Muscle layer of duodenum (tissue), 2 donors: Measurements from ENCODE around the gene RAB3GAP1.

ENCODE experiments used
- H3K27ac ChIP-seq: one replicate; pipeline ENCODE4 v1.7.0; 2013; ENCODE audit warnings: mild to moderate bottlenecking, low read length
- H3K27me3 ChIP-seq: one replicate; pipeline ENCODE4 v1.7.0; 2013; ENCODE audit warnings: low read depth, mild to moderate bottlenecking, control low read depth, low read length
- H3K36me3 ChIP-seq, 2 donors: one replicate each; pipeline ENCODE4 v1.7.0; 2013; ENCODE audit warnings: low read length in 2 of 2, control low read depth in 1 of 2, mild to moderate bottlenecking in 1 of 2; ENCODE audit not compliant: insufficient read depth in 2 of 2, control insufficient read depth in 1 of 2
- H3K4me1 ChIP-seq, 2 donors: one replicate each; pipeline ENCODE4 v1.7.0; 2013; ENCODE audit warnings: low read length in 2 of 2, mild to moderate bottlenecking in 2 of 2, control low read depth in 1 of 2, moderate library complexity in 1 of 2; ENCODE audit not compliant: insufficient read depth in 2 of 2, control insufficient read depth in 1 of 2
- H3K4me3 ChIP-seq, 2 donors: one replicate each; pipeline ENCODE4 v1.7.0; 2013; ENCODE audit warnings: low read length in 2 of 2, low read depth in 1 of 2, mild to moderate bottlenecking in 1 of 2
- H3K9me3 ChIP-seq, 2 donors: one replicate each; pipeline ENCODE4 v1.7.0; 2013; ENCODE audit warnings: low read length in 2 of 2, control low read depth in 1 of 2, mild to moderate bottlenecking in 1 of 2; ENCODE audit not compliant: control insufficient read depth in 1 of 2
- donor health status: healthy.

Gene RAB3GAP1

DNA sequence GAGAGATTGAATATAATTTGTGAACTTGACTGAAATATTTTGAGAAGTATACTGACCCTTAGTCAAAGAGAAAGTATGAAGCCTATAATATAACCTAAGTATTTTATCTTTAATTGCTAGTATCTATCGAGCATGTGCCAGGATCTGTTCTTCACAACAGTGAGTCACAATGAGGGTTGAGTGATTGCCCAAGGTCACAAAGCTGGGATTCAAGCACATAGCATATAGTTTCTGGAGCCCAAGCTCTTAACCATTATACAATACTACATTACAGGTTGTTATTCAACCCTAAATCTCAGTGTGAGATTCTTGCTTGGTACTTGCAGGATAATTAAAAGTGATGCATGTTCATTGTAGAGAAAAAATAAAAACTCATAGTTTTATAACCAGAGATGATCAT, 97.2 kb downstream of the RAB3GAP1 start:
- H3K27me3 ChIP-seq: no peaks in the 10 kb centered on the region
- no peak overlapping the region for H3K4me3 ChIP-seq
- no peaks in the 10 kb centered on the region for H3K4me1 ChIP-seq
- H3K27ac ChIP-seq: no peak overlapping the region
- peaks cover 36 to 37% of the 10 kb centered on the region in 2 donors for H3K36me3 ChIP-seq
- no peaks in the 10 kb centered on the region for H3K9me3 ChIP-seq

DNA sequence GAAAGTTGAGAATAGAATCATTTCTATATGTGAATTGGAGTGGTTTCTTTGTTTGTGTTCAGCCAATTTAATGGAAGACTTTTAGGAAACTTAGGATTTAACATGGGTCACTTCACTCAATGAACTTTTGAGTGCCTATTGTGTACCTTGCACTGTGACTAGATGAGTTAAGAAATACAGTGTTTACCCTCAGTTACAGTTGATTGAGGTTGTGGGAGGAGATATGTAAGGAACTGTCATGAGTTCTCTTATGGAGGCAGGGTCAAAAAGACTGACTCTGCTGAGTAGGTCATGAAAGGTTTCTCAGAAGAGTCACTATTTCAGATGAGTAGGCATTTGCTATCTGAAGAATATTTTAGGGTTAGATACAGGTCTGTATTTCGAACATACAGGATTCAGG, 98.6 kb downstream of the RAB3GAP1 start:
- peaks cover 48% of the 10 kb centered on the region in 2 donors for H3K36me3 ChIP-seq
- no peaks in the 10 kb centered on the region for H3K9me3 ChIP-seq
- no peak overlapping the region for H3K27ac ChIP-seq
- no peak overlapping the region for H3K4me3 ChIP-seq
- H3K4me1 ChIP-seq: no peaks in the 10 kb centered on the region
- H3K27me3 ChIP-seq: no peaks in the 10 kb centered on the region

DNA sequence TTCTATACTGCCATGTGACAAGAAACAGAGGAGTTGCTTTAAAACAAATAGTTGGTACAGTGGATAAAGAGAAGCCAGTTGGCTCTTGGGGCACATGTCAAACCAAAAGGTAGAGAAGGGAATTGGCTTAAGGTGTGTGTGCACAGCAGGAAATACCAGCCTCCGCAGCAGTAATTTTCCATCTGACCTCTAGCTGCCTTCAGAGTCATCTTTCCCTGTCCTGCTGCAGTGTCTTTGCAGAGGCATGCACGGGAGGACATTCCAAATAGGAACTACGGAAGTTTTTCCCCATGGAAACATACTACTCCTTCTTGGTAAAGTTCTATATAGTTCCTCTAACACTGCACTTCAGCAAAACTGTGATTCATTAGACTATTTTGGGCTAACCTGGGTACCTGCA, 99.5 kb downstream of the RAB3GAP1 start:
- Histone ChIP-seq H3K27me3 (no peaks in the 10 kb centered on the region), H3K36me3 (peaks cover 49 to 52% of the 10 kb centered on the region in 2 donors), H3K9me3 (no peaks in the 10 kb centered on the region), H3K4me1 (no peaks in the 10 kb centered on the region), H3K4me3 (no peak overlapping the region), H3K27ac (no peak overlapping the region)

DNA sequence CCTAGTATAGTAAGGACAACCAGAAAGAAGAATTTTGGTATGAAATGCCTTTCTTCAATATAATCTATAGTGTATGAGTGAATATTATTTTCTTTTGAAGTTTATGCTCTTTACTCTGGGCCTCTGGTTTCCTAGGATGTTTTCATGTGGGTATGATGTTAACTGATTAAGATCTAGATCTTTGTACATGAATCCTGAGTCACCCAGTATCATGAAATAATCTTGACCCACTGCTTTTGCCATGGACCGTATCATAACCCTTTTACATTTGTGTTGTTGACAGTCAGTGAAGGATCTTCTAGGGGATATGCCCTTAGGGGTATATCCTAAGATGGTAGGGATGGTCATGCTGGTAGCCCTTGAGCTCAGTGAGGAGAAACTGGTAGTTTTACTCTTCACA, 100.3 kb downstream of the RAB3GAP1 start:
- Histone ChIP-seq H3K4me1 (no peaks in the 10 kb centered on the region), H3K27me3 (no peaks in the 10 kb centered on the region), H3K27ac (no peak overlapping the region), H3K4me3 (no peak overlapping the region), H3K36me3 (peaks cover 52 to 56% of the 10 kb centered on the region in 2 donors), H3K9me3 (no peaks in the 10 kb centered on the region)

DNA sequence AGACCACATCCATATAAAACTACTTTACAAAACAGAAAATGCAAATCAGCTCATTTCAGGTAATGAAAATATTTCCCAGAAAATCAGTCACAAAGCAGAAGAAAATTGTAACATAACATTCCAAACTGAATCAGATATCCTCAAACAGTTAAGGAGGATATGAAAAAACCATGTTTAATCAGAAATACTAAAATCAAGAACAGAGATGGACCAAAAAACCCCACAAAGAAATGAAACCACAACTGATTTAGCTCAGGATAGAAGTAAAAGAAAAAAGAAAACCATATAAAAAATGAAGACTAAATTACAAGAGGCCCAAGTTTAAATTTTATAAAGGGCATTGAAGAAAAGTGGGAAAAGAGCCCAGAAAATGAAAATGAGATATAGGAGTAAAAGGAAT, 102.9 kb downstream of the RAB3GAP1 start:
- no peaks in the 10 kb centered on the region for H3K4me1 ChIP-seq
- H3K9me3 ChIP-seq: no peaks in the 10 kb centered on the region
- H3K36me3 ChIP-seq: peaks cover 65 to 77% of the 10 kb centered on the region in 2 donors
- H3K27me3 ChIP-seq: no peaks in the 10 kb centered on the region
- no peak overlapping the region for H3K27ac ChIP-seq
- no peak overlapping the region for H3K4me3 ChIP-seq

DNA sequence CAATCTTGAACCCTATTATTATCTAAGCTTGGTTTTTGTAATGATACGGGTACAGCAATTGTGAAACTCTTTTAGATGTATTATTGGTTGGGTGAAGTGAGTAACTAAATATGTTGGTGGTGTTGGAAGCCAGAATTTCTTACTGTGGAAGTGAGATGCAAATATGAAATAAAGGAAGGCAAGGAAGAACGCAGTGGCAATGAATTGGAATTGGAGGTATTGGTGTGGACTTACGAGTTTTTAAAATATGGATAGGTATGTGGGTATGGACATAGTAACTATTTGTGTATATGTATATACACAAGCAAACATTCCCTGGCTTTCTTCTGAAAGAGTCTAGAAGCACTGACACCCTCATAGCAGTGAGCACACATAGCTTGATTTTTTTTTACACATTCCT, 105.8 kb downstream of the RAB3GAP1 start:
- no peaks in the 10 kb centered on the region for H3K27me3 ChIP-seq
- no peaks in the 10 kb centered on the region for H3K4me1 ChIP-seq
- peaks cover 52% of the 10 kb centered on the region in 2 donors for H3K36me3 ChIP-seq
- no peak overlapping the region for H3K27ac ChIP-seq
- H3K4me3 ChIP-seq: no peak overlapping the region
- no peaks in the 10 kb centered on the region for H3K9me3 ChIP-seq

DNA sequence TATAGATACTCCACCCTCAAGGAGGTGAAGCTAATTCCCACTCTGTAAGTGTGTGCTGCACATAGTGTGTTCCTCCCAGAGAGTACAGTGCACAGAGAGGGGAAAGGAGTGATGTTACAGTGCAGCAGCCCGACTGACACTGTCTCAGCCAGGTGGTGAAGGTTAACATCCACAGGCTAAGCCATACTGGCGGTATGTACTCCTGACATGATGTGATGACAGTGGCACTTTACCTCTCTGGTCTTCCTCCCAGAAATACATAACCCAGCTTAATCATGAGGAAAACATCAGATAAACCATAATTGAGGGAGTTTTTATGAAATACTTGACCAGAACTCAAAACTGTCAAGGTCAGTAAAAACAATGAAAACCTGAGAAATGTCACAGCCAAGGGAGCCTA, 107.1 kb downstream of the RAB3GAP1 start:
- H3K27ac ChIP-seq: no peak overlapping the region
- H3K36me3 ChIP-seq: peaks cover 53% of the 10 kb centered on the region in 2 donors
- H3K4me3 ChIP-seq: no peak overlapping the region
- no peaks in the 10 kb centered on the region for H3K9me3 ChIP-seq
- no peaks in the 10 kb centered on the region for H3K4me1 ChIP-seq
- no peaks in the 10 kb centered on the region for H3K27me3 ChIP-seq

DNA sequence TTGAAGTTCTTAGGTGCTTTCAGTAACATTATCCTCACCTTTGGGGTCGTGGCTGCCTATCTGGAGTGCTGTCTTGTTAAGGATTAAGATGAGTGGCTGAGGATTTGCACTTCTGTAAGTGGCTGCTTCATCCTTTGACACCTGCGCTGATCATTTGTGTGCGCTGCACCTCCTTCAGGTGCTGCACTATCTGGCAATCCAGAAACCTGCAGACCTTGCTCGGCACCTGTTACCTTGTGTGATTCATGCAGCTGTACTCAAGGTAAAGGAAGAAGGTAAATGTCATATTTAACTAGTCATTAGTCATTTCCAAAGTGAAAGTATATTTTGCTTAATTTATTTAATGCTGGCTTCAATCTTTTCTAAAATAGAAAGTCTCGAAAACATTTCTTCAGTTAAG, 110.3 kb downstream of the RAB3GAP1 start:
- Histone ChIP-seq H3K27me3 (no peaks in the 10 kb centered on the region), H3K36me3 (peaks cover 48 to 50% of the 10 kb centered on the region in 2 donors), H3K4me1 (no peaks in the 10 kb centered on the region), H3K27ac (no peak overlapping the region), H3K9me3 (no peaks in the 10 kb centered on the region), H3K4me3 (no peak overlapping the region)

DNA sequence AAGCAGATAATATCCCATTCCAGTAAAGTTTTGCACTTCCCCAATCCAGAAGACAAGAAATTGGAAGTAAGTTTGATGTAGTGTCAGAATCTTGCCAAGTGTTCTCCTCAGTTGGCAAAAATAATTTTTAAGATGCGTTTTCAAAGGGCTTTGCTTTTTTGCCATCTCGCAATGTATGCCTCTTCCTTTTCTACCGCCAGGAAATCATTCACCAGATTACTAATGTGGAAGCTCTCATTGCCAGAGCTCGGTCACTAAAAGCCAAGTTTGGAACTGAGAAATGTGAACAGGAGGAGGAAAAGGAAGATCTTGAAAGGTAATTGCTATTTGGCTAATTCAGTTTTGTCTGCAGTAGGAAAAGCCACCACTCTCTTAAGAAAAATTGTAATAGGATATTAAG, 110.7 kb downstream of the RAB3GAP1 start:
- Histone ChIP-seq H3K4me1 (no peaks in the 10 kb centered on the region), H3K27ac (no peak overlapping the region), H3K27me3 (no peaks in the 10 kb centered on the region), H3K9me3 (no peaks in the 10 kb centered on the region), H3K4me3 (no peak overlapping the region), H3K36me3 (peaks cover 47 to 53% of the 10 kb centered on the region in 2 donors)

DNA sequence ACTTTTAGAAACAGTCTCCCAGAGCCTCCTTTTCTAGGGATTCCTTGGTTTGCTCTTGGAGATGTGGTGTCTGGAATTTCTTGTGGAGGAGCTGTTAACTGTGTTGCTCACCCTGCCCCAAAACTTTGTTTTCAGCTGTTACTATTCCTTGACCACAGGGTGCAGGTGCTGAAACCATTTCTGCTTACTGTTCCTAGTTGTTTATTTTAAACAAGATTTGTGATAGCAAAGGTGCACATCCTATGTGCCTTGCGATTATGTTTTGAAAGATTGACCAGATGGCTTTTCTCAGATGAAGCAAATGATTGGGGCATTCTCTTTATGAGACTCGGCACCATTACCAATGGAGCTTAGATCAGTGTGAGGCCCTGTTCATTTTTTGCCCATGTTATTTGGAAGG, 111.2 kb downstream of the RAB3GAP1 start:
- no peak overlapping the region for H3K27ac ChIP-seq
- no peak overlapping the region for H3K4me3 ChIP-seq
- no peaks in the 10 kb centered on the region for H3K27me3 ChIP-seq
- peaks cover 44 to 55% of the 10 kb centered on the region in 2 donors for H3K36me3 ChIP-seq
- H3K9me3 ChIP-seq: no peaks in the 10 kb centered on the region
- H3K4me1 ChIP-seq: no peaks in the 10 kb centered on the region

DNA sequence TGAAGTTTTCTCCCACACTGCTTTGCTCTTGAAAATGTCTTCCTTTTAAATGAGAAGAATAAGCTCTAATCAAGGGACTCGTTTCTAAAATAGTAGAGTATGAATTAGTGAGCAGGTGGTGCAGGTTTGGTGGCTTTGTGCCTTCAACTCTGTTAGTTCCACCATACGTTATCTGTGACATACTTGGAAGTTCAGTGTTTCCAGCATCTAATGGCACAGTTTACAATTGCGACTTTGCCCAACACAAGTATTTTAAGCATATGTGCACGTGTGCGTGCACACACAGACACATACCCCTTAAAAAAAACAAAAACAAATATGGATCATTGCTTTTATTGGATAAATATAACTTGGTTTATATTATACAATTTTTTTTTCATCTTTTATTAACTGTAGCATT, 111.8 kb downstream of the RAB3GAP1 start:
- Histone ChIP-seq H3K4me3 (no peak overlapping the region), H3K4me1 (no peaks in the 10 kb centered on the region), H3K27me3 (no peaks in the 10 kb centered on the region), H3K9me3 (no peaks in the 10 kb centered on the region), H3K36me3 (peaks cover 44 to 55% of the 10 kb centered on the region in 2 donors), H3K27ac (no peak overlapping the region)

DNA sequence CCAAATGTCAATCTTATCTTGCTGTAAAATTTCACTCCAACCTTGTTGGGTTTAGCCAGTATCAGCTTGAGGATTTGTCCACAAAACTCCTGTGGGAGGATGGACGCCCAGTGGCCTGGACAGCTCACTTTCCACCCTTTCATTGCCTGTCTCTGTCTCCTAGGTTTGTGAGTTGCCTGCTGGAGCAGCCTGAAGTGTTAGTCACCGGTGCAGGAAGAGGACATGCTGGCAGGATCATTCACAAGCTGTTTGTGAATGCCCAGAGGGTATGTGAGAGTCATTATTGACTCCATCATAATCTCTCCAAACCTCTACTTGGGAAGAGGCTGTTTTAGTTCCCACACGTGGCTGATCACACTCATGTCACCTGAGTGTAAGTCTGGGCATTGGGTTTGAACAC, 112.3 kb downstream of the RAB3GAP1 start:
- Histone ChIP-seq H3K9me3 (no peaks in the 10 kb centered on the region), H3K4me3 (no peak overlapping the region), H3K36me3 (peaks cover 48 to 55% of the 10 kb centered on the region in 2 donors), H3K27me3 (no peaks in the 10 kb centered on the region), H3K4me1 (no peaks in the 10 kb centered on the region), H3K27ac (no peak overlapping the region)
